Lower leg skin (tissue), 3 donors: ENCODE data around the gene F7.

Experiments used
- CTCF ChIP-seq, 3 donors: fragments of 450-650 bp; IDR thresholded peaks; one replicate each; pipeline ENCODE4 v1.5.1; 2016; ENCODE audit warnings: antibody characterized with exemption in 3 of 3, mild to moderate bottlenecking in 3 of 3, moderate library complexity in 2 of 3
- POLR2A ChIP-seq, 2 donors: fragments of 450-650 bp; IDR thresholded peaks; one replicate each; pipeline ENCODE4 v1.6.1; 2016 to 2017; ENCODE audit warnings: antibody characterized with exemption in 2 of 2, mild to moderate bottlenecking in 1 of 2, moderate library complexity in 1 of 2

DNA sequence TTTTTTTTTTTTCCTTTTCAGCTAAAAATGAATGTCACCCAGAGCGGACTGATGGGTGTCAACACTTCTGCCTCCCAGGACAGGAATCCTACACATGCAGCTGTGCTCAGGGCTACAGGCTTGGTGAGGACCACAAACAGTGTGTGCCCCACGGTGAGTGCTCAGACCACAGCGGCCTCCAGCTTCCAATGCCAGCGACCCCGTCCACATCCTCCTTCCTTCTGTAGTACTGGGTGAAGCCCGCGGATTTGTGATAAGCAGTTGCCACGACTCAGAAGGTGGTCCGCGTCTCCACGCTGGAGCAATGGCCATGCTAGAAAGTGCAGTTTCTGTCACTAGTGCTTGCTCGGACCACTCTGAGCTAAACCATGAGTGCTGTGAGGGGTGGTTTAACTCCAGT lies 58.9 kb downstream of the F7 start:
- TF ChIP-seq CTCF (IDR thresholded peaks at IDR 0.05) (no peak), POLR2A (IDR thresholded peaks at IDR 0.05) (no peak)
